HepG2 (cell line): Measurements from ENCODE around the gene ZNF513. TPM values are rescaled to one million over a fixed set of nuclear protein-coding genes. Genes with fewer than 3 reads are reported as not detected.
A peak's percentile ranks its signal among the peaks of the same experiment; 100 is the strongest.

Experiments
- CC2D1A ChIP-seq: sonication (generic); formaldehyde crosslinking; IDR thresholded peaks from 2 replicates; pipeline ENCODE4 v1.8.1; 2023; ENCODE audit warnings: mild to moderate bottlenecking, missing genetic modification reagents
- ESRRA ChIP-seq: sonication (generic); formaldehyde crosslinking; IDR thresholded peaks from 2 replicates; pipeline ENCODE4 v1.5.1; 2020; ENCODE audit warnings: mild to moderate bottlenecking, low read depth, missing genetic modification reagents
- EZH2 ChIP-seq: conservative IDR thresholded peaks from 2 replicates; pipeline ENCODE4 v1.6.1; 2012; ENCODE audit warnings: mild to moderate bottlenecking, low read depth, low read length, moderate library complexity
- GPBP1L1 ChIP-seq: sonication (generic); formaldehyde crosslinking; IDR thresholded peaks from 2 replicates; pipeline ENCODE4 v1.5.0; 2020; ENCODE audit warnings: mild to moderate bottlenecking, missing genetic modification reagents
- IKZF5 ChIP-seq: IDR thresholded peaks from 2 replicates; pipeline ENCODE4 v1.6.1; 2018; ENCODE audit warnings: missing genetic modification reagents, mild to moderate bottlenecking, missing compliant biosample characterization
- KAT8 ChIP-seq: IDR thresholded peaks from 2 replicates; pipeline ENCODE4 v1.6.1; 2016; ENCODE audit warnings: missing genetic modification reagents, missing compliant biosample characterization
- NR2F6 ChIP-seq, 2 experiments: IDR thresholded peaks; 2 replicates each; pipeline ENCODE4 v1.6.1; 2016; ENCODE audit warnings: antibody characterized with exemption in 1 of 2, mild to moderate bottlenecking in 1 of 2
- PAXIP1 ChIP-seq: sonication (generic); formaldehyde crosslinking; conservative IDR thresholded peaks from 2 replicates; pipeline ENCODE4 v1.4.0; 2020; ENCODE audit warnings: mild to moderate bottlenecking, missing genetic modification reagents, moderate library complexity
- ZNF331 ChIP-seq: sonication (generic); formaldehyde crosslinking; IDR thresholded peaks from 2 replicates; pipeline ENCODE4 v1.4.0; 2020; ENCODE audit warnings: missing genetic modification reagents
- ZNF441 ChIP-seq: sonication (generic); formaldehyde crosslinking; IDR thresholded peaks from 2 replicates; pipeline ENCODE4 v1.7.0; 2021; ENCODE audit warnings: missing genetic modification reagents, borderline replicate concordance
- polyA plus RNA-seq, 8 experiments: library from polyadenylated mRNA; depleted of rRNA in 3 of 8; stranded (reverse) in 7 of 8; unstranded in 1 of 8; fragments of >200 nt; fragmentation: Illumina TruSeq in 4 of 8; extraction: Trizol in 4 of 8; gene quantifications; 2 replicates each; pipeline versions ENCODE4 v1.2.1 to v1.2.3, GENCODE V29; 2011 to 2016; ENCODE audit warnings: low read depth in 4 of 8, missing spikeins in 1 of 8, mixed read lengths in 1 of 8; ENCODE audit not compliant: insufficient read depth in 1 of 8
- total RNA-seq, 5 experiments: library from RNA; depleted of rRNA; stranded (reverse); fragments of >200 nt; fragmentation: Illumina TruSeq; extraction: Trizol; gene quantifications; 2 replicates each; pipeline ENCODE4 v1.2.3, GENCODE V29; 2016; ENCODE audit warnings: low read depth in 1 of 5
- TF ChIP-seq, protein P1 (sequence below): sonication (generic); formaldehyde crosslinking; IDR thresholded peaks from 2 replicates; pipeline ENCODE4 v1.5.0; 2020; ENCODE audit warnings: missing genetic modification reagents, mild to moderate bottlenecking, borderline replicate concordance
- TF ChIP-seq, protein P2 (sequence below), 2 experiments: sonication (generic) in 1 of 2; formaldehyde crosslinking in 1 of 2; IDR thresholded peaks; 2 replicates each; pipeline versions ENCODE4 v1.5.1 to v1.6.1; 2011 to 2020; ENCODE audit warnings: borderline replicate concordance in 1 of 2, low read depth in 1 of 2, low read length in 1 of 2, mild to moderate bottlenecking in 1 of 2, missing genetic modification reagents in 1 of 2, moderate library complexity in 1 of 2
- TF ChIP-seq, protein P3 (sequence below): sonication (generic); formaldehyde crosslinking; conservative IDR thresholded peaks from 2 replicates; pipeline ENCODE4 v1.8.1; 2023; ENCODE audit warnings: missing genetic modification reagents

Gene ZNF513
- total and polyA plus RNA-seq, 2 of the 13 experiments (the other 11 are each of a cell fraction or from before 2014, with no cell fraction given): 4.9 to 6.3 TPM

- TF ChIP-seq, protein P1, sequence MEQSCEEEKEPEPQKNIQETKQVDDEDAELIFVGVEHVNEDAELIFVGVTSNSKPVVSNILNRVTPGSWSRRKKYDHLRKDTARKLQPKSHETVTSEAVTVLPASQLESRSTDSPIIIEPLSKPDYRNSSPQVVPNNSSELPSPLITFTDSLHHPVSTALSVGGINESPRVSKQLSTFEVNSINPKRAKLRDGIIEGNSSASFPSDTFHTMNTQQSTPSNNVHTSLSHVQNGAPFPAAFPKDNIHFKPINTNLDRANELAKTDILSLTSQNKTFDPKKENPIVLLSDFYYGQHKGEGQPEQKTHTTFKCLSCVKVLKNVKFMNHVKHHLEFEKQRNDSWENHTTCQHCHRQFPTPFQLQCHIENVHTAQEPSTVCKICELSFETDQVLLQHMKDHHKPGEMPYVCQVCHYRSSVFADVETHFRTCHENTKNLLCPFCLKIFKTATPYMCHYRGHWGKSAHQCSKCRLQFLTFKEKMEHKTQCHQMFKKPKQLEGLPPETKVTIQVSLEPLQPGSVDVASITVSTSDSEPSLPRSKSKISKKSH: no peak
- TF ChIP-seq GPBP1L1 (CRISPR knock-in tag) (no peak), EZH2 (no peak), CC2D1A (CRISPR knock-in tag) (no peak), PAXIP1 (CRISPR knock-in tag) (peak; percentile 64), ZNF331 (0 out of 2 replicates have a peak, but pooled peaks have one; percentile 56), ZNF441 (no peak; the same call in none of the 2 replicates), IKZF5 (no peak), ESRRA (0 out of 2 replicates have a peak, but pooled peaks have one; percentile 8), KAT8 (CRISPR knock-in tag) (no peak; the same call in 1 of the 2 replicates), NR2F6 (IDR thresholded peaks at IDR 0.05) (no peak), NR2F6 (CRISPR knock-in tag; IDR thresholded peaks at IDR 0.05) (peak; percentile 48)
- TF ChIP-seq, protein P2, sequence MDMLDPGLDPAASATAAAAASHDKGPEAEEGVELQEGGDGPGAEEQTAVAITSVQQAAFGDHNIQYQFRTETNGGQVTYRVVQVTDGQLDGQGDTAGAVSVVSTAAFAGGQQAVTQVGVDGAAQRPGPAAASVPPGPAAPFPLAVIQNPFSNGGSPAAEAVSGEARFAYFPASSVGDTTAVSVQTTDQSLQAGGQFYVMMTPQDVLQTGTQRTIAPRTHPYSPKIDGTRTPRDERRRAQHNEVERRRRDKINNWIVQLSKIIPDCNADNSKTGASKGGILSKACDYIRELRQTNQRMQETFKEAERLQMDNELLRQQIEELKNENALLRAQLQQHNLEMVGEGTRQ (IDR thresholded peaks at IDR 0.05; ENCODE audit: low read depth, low read length): no peak
- TF ChIP-seq, protein P2 (CRISPR knock-in tag; IDR thresholded peaks at IDR 0.05; ENCODE audit: borderline replicate concordance): no peak
- TF ChIP-seq, protein P3, sequence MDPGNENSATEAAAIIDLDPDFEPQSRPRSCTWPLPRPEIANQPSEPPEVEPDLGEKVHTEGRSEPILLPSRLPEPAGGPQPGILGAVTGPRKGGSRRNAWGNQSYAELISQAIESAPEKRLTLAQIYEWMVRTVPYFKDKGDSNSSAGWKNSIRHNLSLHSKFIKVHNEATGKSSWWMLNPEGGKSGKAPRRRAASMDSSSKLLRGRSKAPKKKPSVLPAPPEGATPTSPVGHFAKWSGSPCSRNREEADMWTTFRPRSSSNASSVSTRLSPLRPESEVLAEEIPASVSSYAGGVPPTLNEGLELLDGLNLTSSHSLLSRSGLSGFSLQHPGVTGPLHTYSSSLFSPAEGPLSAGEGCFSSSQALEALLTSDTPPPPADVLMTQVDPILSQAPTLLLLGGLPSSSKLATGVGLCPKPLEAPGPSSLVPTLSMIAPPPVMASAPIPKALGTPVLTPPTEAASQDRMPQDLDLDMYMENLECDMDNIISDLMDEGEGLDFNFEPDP (CRISPR knock-in tag): no peak
Measured at GRCh38 chr2:27428978-27429541, 48.5 kb upstream of the ZNF513 start (continued).
